ENCODE results near the gene SELENOS. TPM values are rescaled to one million over a fixed set of nuclear protein-coding genes. Genes with fewer than 3 reads are reported as not detected.

Gene SELENOS
- total RNA-seq, 1 donor from 2014 or later, result 162 TPM

GRCh38 chr15:101246824-101247745 lies 30.2 kb downstream of the SELENOS start:
- Histone ChIP-seq H3K36me3 (ENCODE audit: control insufficient read depth, insufficient read depth, low read length) (peaks cover 6% of the 10 kb centered on the region), H3K4me3 (ENCODE audit: low read depth, low read length) (no peak overlapping the region), H3K27me3 (ENCODE audit: control insufficient read depth, insufficient read depth, low read length) (no peaks in the 10 kb centered on the region)
- no peak for DNase-seq (ENCODE audit: low read depth)
- FAIRE-seq, result no peak
- TF ChIP-seq, protein P1, sequence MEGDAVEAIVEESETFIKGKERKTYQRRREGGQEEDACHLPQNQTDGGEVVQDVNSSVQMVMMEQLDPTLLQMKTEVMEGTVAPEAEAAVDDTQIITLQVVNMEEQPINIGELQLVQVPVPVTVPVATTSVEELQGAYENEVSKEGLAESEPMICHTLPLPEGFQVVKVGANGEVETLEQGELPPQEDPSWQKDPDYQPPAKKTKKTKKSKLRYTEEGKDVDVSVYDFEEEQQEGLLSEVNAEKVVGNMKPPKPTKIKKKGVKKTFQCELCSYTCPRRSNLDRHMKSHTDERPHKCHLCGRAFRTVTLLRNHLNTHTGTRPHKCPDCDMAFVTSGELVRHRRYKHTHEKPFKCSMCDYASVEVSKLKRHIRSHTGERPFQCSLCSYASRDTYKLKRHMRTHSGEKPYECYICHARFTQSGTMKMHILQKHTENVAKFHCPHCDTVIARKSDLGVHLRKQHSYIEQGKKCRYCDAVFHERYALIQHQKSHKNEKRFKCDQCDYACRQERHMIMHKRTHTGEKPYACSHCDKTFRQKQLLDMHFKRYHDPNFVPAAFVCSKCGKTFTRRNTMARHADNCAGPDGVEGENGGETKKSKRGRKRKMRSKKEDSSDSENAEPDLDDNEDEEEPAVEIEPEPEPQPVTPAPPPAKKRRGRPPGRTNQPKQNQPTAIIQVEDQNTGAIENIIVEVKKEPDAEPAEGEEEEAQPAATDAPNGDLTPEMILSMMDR (IDR thresholded peaks at IDR 0.05; ENCODE audit: insufficient read depth, low read length, severe bottlenecking), result no peak

GRCh38 chr15:101246391-101246790 lies 30.9 kb downstream of the SELENOS start:
- FAIRE-seq, result no peak
- Histone ChIP-seq H3K36me3 (ENCODE audit: control insufficient read depth, insufficient read depth, low read length) (peaks cover 6% of the 10 kb centered on the region), H3K27me3 (ENCODE audit: control insufficient read depth, insufficient read depth, low read length) (no peaks in the 10 kb centered on the region), H3K4me3 (ENCODE audit: low read depth, low read length) (no peak overlapping the region)
- TF ChIP-seq, protein P1 (IDR thresholded peaks at IDR 0.05; ENCODE audit: insufficient read depth, low read length, severe bottlenecking), result no peak
- no peak for DNase-seq (ENCODE audit: low read depth)

- TF ChIP-seq, protein P1 (IDR thresholded peaks at IDR 0.05; ENCODE audit: insufficient read depth, low read length, severe bottlenecking), result no peak
- Histone ChIP-seq H3K27me3 (ENCODE audit: control insufficient read depth, insufficient read depth, low read length) (no peaks in the 10 kb centered on the region), H3K4me3 (ENCODE audit: low read depth, low read length) (no peak overlapping the region), H3K36me3 (ENCODE audit: control insufficient read depth, insufficient read depth, low read length) (peaks cover 6% of the 10 kb centered on the region)
- DNase-seq (ENCODE audit: low read depth) (no peak), FAIRE-seq (no peak)
Observed at GRCh38 chr15:101244889-101245668, 32.2 kb downstream of the SELENOS start.

- TF ChIP-seq, protein P1 (IDR thresholded peaks at IDR 0.05; ENCODE audit: insufficient read depth, low read length, severe bottlenecking), result no peak
- FAIRE-seq (no peak), DNase-seq (ENCODE audit: low read depth) (no peak)
- H3K27me3 ChIP-seq (ENCODE audit: control insufficient read depth, insufficient read depth, low read length), result no peaks in the 10 kb centered on the region
- H3K36me3 ChIP-seq (ENCODE audit: control insufficient read depth, insufficient read depth, low read length), result peaks cover 6% of the 10 kb centered on the region
- H3K4me3 ChIP-seq (ENCODE audit: low read depth, low read length), result no peak overlapping the region
Observed at GRCh38 chr15:101244036-101244781, 33.1 kb downstream of the SELENOS start.

DNA sequence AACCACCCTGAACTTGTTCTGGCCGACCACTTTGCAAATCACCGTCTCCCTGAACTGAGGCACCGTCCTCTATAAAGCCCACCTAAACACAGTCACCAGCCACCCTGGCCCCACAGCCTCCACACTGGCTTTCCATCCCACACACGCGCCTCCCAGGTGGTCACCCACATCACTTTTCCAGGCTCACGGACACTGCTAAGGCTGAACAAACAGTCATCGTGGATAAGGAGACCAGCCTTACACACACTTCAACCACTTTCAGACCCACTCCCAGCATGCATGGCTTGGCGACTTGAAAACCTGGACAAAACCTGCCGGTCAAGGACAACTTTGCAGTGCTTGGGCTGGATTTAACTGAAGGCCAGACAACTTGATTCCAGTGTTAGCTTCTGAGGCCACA lies 33.9 kb downstream of the SELENOS start:
- no peak overlapping the region for H3K4me3 ChIP-seq (ENCODE audit: low read depth, low read length)
- no peak for FAIRE-seq

More for the DNA sequence above, 33.9 kb downstream of the SELENOS start:
- DNase-seq (ENCODE audit: low read depth), result no peak
- peaks cover 6% of the 10 kb centered on the region for H3K36me3 ChIP-seq (ENCODE audit: control insufficient read depth, insufficient read depth, low read length)
- no peaks in the 10 kb centered on the region for H3K27me3 ChIP-seq (ENCODE audit: control insufficient read depth, insufficient read depth, low read length)
- TF ChIP-seq, protein P1 (IDR thresholded peaks at IDR 0.05; ENCODE audit: insufficient read depth, low read length, severe bottlenecking), result no peak

All from bronchial epithelial cell (primary cell).